SK-N-SH treated with all-trans-retinoic acid at 6 μM for 48 hours (cell line): Measurements from ENCODE around the gene SNAP91.

Experiments
- ARNTL ChIP-seq: fragments of 450-650 bp; formaldehyde crosslinking; IDR thresholded peaks from 2 replicates; pipeline ENCODE4 v1.5.0; 2020; ENCODE audit warnings: low read depth, mild to moderate bottlenecking, moderate library complexity, borderline replicate concordance
- PATZ1 ChIP-seq: fragments of 250-450 bp; sonication (Bioruptor Pico); IDR thresholded peaks from 2 replicates; pipeline ENCODE4 v1.8.0; 2020; ENCODE audit warnings: mild to moderate bottlenecking, moderate library complexity, borderline replicate concordance
- ZNF70 ChIP-seq: fragments of 450-650 bp; formaldehyde crosslinking; IDR thresholded peaks from 2 replicates; pipeline ENCODE4 v1.5.0; 2020; ENCODE audit warnings: mild to moderate bottlenecking, moderate library complexity

GRCh38 chr6:83709748-83710050, 798 bp upstream of the SNAP91 start:
- TF ChIP-seq ZNF70 (CRISPR knock-in tag), result no peak
- no peak for TF ChIP-seq PATZ1 (CRISPR knock-in tag)
- no peak for TF ChIP-seq ARNTL (CRISPR knock-in tag)
